IPS DF 6.9 (cell line): Measurements from ENCODE around the gene LIMK2.

ENCODE experiments used
- DNase-seq: peaks from one replicate; pipeline ENCODE4 v3.0.0-alpha.2; 2013; ENCODE audit warnings: low read depth, low spot score
- H3K27ac ChIP-seq: one replicate; pipeline ENCODE4 v1.5.1; 2013; ENCODE audit warnings: low read length, control low read depth
- H3K27me3 ChIP-seq: 2 replicates; pipeline ENCODE4 v1.6.1; 2013; ENCODE audit warnings: mild to moderate bottlenecking, low read length; ENCODE audit not compliant: control insufficient read depth, insufficient read depth
- H3K36me3 ChIP-seq: 2 replicates; pipeline ENCODE4 v1.6.1; 2013; ENCODE audit warnings: low read length; ENCODE audit not compliant: control insufficient read depth, insufficient read depth
- H3K4me1 ChIP-seq: 2 replicates; pipeline ENCODE4 v1.6.1; 2013; ENCODE audit warnings: low read length; ENCODE audit not compliant: control insufficient read depth, insufficient read depth
- H3K4me3 ChIP-seq: 2 replicates; pipeline ENCODE4 v1.5.1; 2013; ENCODE audit warnings: mild to moderate bottlenecking, low read length
- H3K9me3 ChIP-seq: 2 replicates; pipeline ENCODE4 v1.6.1; 2013; ENCODE audit warnings: low read length, inconsistent platforms; ENCODE audit not compliant: control insufficient read depth, insufficient read depth
- WGBS: extraction: QIAGEN DNeasy Blood & Tissue Kit; methylation state at CpG from one replicate; pipeline ENCODE4 v1.1.7; 2013; ENCODE audit warnings: mixed read lengths, missing lambda C conversion rate; ENCODE audit not compliant: insufficient read length, insufficient coverage; 5-methylcytosine and 5-hydroxymethylcytosine counted together

LIMK2 gene

GRCh38 chr22:31321421-31321820 lies 109.3 kb downstream of the LIMK2 start:
- Histone ChIP-seq H3K4me1 (no peaks in the 10 kb centered on the region), H3K9me3 (no peaks in the 10 kb centered on the region), H3K27me3 (no peaks in the 10 kb centered on the region), H3K27ac (no peak overlapping the region), H3K4me3 (no peak overlapping the region), H3K36me3 (peaks cover 8% of the 10 kb centered on the region; the same call in 1 of the 2 replicates)
- DNase-seq, result no peak
- no CpG with 5 or more reads among the region's 4 CpGs for WGBS

GRCh38 chr22:31323578-31324550 lies 111.8 kb downstream of the LIMK2 start:
- Histone ChIP-seq H3K4me3 (no peak overlapping the region), H3K4me1 (no peaks in the 10 kb centered on the region), H3K36me3 (peaks cover 12% of the 10 kb centered on the region; the same call in 1 of the 2 replicates), H3K27ac (no peak overlapping the region), H3K27me3 (no peaks in the 10 kb centered on the region), H3K9me3 (no peaks in the 10 kb centered on the region)
- WGBS, result no CpG with 5 or more reads among the region's 8 CpGs
- no peak for DNase-seq

GRCh38 chr22:31326877-31327276 lies 114.8 kb downstream of the LIMK2 start:
- H3K27ac ChIP-seq, result no peak overlapping the region
- no CpG with 5 or more reads among the region's 9 CpGs for WGBS
- no peak for DNase-seq
- H3K9me3 ChIP-seq, result no peaks in the 10 kb centered on the region
- H3K27me3 ChIP-seq, result no peaks in the 10 kb centered on the region
- no peaks in the 10 kb centered on the region for H3K4me1 ChIP-seq
- H3K4me3 ChIP-seq, result no peak overlapping the region
- H3K36me3 ChIP-seq, result peaks cover 14% of the 10 kb centered on the region; the same call in 1 of the 2 replicates

- no peak for DNase-seq
- no peaks in the 10 kb centered on the region for H3K27me3 ChIP-seq
- WGBS, result no CpG with 5 or more reads among the region's 9 CpGs
- no peak overlapping the region for H3K27ac ChIP-seq
- H3K4me1 ChIP-seq, result no peaks in the 10 kb centered on the region
- peaks cover 22% of the 10 kb centered on the region; the same call in 1 of the 2 replicates for H3K36me3 ChIP-seq
- no peaks in the 10 kb centered on the region for H3K9me3 ChIP-seq
- H3K4me3 ChIP-seq, result no peak overlapping the region
Measured at GRCh38 chr22:31327806-31328543, 115.9 kb downstream of the LIMK2 start.

- DNase-seq, result no peak
- Histone ChIP-seq H3K4me1 (no peaks in the 10 kb centered on the region), H3K36me3 (peaks cover 22% of the 10 kb centered on the region; the same call in 1 of the 2 replicates), H3K9me3 (no peaks in the 10 kb centered on the region), H3K27ac (no peak overlapping the region), H3K27me3 (no peaks in the 10 kb centered on the region), H3K4me3 (no peak overlapping the region)
- no CpG with 5 or more reads among the region's 13 CpGs for WGBS
Measured at GRCh38 chr22:31328544-31328960, 116.5 kb downstream of the LIMK2 start.

GRCh38 chr22:31329029-31329428 lies 116.9 kb downstream of the LIMK2 start:
- no peaks in the 10 kb centered on the region for H3K4me1 ChIP-seq
- no peak overlapping the region for H3K4me3 ChIP-seq
- H3K36me3 ChIP-seq, result peaks cover 24% of the 10 kb centered on the region
- H3K9me3 ChIP-seq, result no peaks in the 10 kb centered on the region
- DNase-seq, result no peak
- no peaks in the 10 kb centered on the region for H3K27me3 ChIP-seq
- H3K27ac ChIP-seq, result no peak overlapping the region
- WGBS, result no CpG with 5 or more reads among the region's 4 CpGs
